Muscle layer of duodenum (tissue), 2 donors: ENCODE results near the gene SARNP.

Experiments
- H3K27ac ChIP-seq: one replicate; pipeline ENCODE4 v1.7.0; 2013; ENCODE audit warnings: mild to moderate bottlenecking, low read length
- H3K27me3 ChIP-seq: one replicate; pipeline ENCODE4 v1.7.0; 2013; ENCODE audit warnings: low read depth, mild to moderate bottlenecking, control low read depth, low read length
- H3K36me3 ChIP-seq, 2 donors: one replicate each; pipeline ENCODE4 v1.7.0; 2013; ENCODE audit warnings: low read length in 2 of 2, control low read depth in 1 of 2, mild to moderate bottlenecking in 1 of 2; ENCODE audit not compliant: insufficient read depth in 2 of 2, control insufficient read depth in 1 of 2
- H3K4me1 ChIP-seq, 2 donors: one replicate each; pipeline ENCODE4 v1.7.0; 2013; ENCODE audit warnings: low read length in 2 of 2, mild to moderate bottlenecking in 2 of 2, control low read depth in 1 of 2, moderate library complexity in 1 of 2; ENCODE audit not compliant: insufficient read depth in 2 of 2, control insufficient read depth in 1 of 2
- H3K4me3 ChIP-seq, 2 donors: one replicate each; pipeline ENCODE4 v1.7.0; 2013; ENCODE audit warnings: low read length in 2 of 2, low read depth in 1 of 2, mild to moderate bottlenecking in 1 of 2
- H3K9me3 ChIP-seq, 2 donors: one replicate each; pipeline ENCODE4 v1.7.0; 2013; ENCODE audit warnings: low read length in 2 of 2, control low read depth in 1 of 2, mild to moderate bottlenecking in 1 of 2; ENCODE audit not compliant: control insufficient read depth in 1 of 2
- donor health status: healthy.

SARNP gene

DNA sequence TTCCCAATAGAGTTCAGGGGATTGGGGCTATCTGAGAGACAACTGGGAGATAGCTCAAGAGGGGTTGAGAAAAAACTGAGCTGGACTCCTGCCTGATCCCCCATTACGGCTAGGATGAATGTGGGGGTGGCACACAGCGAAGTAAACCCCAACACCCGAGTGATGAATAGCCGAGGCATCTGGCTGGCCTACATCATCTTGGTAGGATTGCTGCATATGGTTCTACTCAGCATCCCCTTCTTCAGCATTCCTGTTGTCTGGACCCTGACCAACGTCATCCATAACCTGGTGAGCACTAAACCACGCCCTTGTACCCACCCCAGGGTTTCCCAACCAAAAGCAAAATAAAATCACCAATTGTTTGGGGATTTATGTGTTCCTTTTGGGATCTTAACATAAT lies 1.4 kb upstream of the SARNP start:
- H3K36me3 ChIP-seq: peaks cover 36 to 42% of the 10 kb centered on the region in 2 donors
- no peaks in the 10 kb centered on the region for H3K27me3 ChIP-seq
- H3K9me3 ChIP-seq: no peaks in the 10 kb centered on the region
- peak overlapping the region; percentile 99 to 100 for H3K4me3 ChIP-seq
- H3K27ac ChIP-seq: peak overlapping the region; percentile 82
- peaks cover 7 to 34% of the 10 kb centered on the region in 2 donors for H3K4me1 ChIP-seq

DNA sequence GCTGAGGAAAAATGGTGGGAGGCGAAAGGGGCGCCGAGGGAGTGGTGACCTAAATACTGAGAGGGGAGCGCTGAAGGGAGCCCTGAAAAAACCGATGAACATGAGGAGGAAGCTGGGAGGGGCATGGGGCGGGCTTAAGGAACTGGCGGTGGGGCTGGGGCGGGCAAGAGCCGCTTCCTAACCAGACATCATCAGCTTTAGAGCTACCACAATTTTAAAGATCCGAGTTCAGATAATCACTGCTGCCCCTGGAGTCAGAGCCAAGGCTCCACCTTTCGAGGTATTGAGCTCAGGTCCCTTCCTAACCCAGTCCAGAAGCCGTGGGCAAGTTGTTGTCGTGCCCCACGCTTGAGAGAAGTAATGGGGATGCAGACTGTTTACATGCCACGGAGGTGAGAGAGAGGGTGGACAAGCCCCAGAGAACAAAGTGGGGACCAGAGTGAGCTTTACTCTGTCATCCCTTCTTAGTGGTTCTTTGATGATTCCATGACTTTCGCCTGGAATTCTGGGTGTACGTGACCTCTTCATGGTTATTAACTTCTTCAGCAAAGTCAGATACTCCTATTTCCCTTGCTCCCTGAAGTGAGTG lies 710 bp upstream of the SARNP start:
- H3K9me3 ChIP-seq: no peaks in the 10 kb centered on the region
- peaks cover 7 to 40% of the 10 kb centered on the region in 2 donors for H3K4me1 ChIP-seq
- H3K4me3 ChIP-seq: peak overlapping the region; percentile 99 to 100
- peak overlapping the region; percentile 82 for H3K27ac ChIP-seq
- H3K27me3 ChIP-seq: no peaks in the 10 kb centered on the region
- H3K36me3 ChIP-seq: peaks cover 36 to 40% of the 10 kb centered on the region in 2 donors

DNA sequence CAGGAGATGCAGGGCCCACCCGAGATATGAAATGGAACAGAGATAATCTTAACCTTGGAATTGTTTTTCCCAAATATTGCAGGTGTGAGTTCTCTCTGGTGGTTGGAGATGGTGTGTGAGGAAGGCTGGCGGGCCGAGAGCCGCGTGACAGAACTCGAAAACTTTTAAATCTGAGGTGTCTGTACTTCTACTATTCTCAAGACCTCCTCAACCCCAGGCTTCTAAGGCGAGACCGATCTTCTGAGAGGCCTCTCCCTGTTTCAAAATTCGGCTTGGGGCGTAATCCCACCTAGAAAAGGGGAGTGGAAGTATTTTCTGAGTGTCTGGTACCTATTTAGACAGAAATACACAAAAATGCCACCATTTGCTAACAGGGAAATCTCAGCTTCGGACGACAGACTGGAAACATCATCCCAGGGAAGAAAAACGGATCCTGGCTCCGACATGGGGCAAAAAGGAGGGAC lies 611 bp downstream of the SARNP start:
- no peaks in the 10 kb centered on the region for H3K27me3 ChIP-seq
- peak overlapping the region; percentile 99 to 100 for H3K4me3 ChIP-seq
- peak overlapping the region; percentile 97 for H3K27ac ChIP-seq
- H3K9me3 ChIP-seq: no peaks in the 10 kb centered on the region
- peaks cover 24 to 27% of the 10 kb centered on the region in 2 donors for H3K36me3 ChIP-seq
- H3K4me1 ChIP-seq: peaks cover 11 to 51% of the 10 kb centered on the region in 2 donors

DNA sequence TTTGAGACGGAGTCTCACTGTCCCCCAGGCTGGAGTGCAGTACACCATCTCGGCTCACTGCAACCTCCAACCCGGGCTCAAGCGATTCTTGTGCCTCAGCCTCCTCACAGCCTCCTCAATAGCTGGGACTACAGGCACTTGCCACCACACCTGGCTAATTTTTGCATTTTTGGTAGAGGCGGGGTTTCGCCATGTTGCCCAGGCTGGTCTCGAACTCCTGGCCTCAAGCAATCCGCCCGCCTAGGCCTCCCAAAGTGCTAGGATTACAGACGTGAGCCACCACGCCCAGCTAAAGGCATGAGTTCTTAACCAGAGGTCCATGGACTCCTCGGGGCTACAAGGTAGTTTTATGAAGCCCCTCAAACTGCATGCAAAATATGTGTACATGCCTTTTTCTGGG lies 2.1 kb downstream of the SARNP start:
- Histone ChIP-seq H3K27me3 (no peaks in the 10 kb centered on the region), H3K9me3 (no peaks in the 10 kb centered on the region), H3K27ac (no peak overlapping the region), H3K4me3 (peak overlapping the region in 1 of 2 donors; percentile 99), H3K36me3 (peaks cover 12% of the 10 kb centered on the region in 2 donors), H3K4me1 (peaks cover 13 to 54% of the 10 kb centered on the region in 2 donors)

DNA sequence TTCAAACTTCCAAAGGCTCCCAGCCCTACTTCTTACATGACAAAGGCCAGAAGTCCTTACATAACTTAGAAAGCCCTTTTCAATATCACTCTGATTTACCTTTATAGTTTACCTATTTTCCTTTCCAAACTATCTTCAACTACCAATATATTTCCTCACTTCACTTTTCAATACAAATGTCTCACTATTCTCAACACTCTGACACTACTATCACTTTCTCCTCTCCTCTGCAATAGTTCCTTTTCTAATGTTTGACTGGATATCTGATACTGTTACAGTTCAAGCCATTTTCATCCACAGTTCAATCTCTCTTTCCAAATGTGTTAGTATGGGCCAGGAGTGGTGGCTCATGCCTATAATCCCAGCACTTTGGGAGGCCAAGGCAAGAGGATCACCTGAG lies 3.3 kb downstream of the SARNP start:
- peaks cover 13 to 54% of the 10 kb centered on the region in 2 donors for H3K4me1 ChIP-seq
- H3K9me3 ChIP-seq: no peaks in the 10 kb centered on the region
- H3K36me3 ChIP-seq: peaks cover 0 to 5% of the 10 kb centered on the region in 2 donors
- H3K27ac ChIP-seq: no peak overlapping the region
- no peak overlapping the region for H3K4me3 ChIP-seq
- no peaks in the 10 kb centered on the region for H3K27me3 ChIP-seq

DNA sequence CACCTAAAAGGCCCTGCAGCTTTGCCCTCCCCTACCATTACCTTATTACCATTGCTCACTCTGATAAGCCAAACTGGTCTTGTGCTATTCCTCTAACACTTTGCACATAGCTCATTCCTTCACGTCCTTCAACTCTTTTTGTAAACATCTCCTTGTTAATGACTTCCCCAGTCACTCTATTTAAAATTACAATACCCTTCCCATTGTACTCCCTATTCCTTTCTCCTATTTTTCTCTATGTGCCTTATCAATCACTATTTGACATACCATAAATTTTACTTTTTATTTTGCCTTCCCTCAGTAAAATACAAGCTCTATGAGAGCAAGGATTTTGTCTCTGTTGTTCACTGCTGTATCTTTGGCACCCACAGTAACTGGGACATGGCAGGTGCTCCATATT lies 5.4 kb downstream of the SARNP start:
- H3K9me3 ChIP-seq: no peaks in the 10 kb centered on the region
- H3K27me3 ChIP-seq: no peaks in the 10 kb centered on the region
- peaks cover 0 to under 1% of the 10 kb centered on the region in 2 donors for H3K36me3 ChIP-seq
- no peak overlapping the region for H3K27ac ChIP-seq
- H3K4me1 ChIP-seq: peaks cover 13 to 48% of the 10 kb centered on the region in 2 donors
- H3K4me3 ChIP-seq: no peak overlapping the region

DNA sequence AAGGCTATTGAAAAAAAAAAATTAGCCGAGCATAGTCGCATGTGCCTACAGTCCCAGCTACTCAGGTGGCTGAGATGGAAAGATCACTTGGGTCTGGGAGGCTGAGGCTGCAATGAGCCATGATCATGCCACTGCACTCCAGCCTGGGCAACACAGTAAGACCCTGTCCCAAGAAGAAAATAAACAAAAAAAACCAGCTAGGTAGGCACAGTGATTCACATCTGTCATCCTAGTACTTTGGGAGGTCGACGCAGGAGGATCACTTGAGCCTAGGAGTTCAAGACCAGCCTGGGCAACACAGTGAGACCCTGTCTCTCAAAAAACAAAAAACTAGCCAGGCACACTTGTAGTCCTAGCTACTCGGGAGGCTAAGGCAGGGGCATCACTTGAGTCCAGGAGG lies 8.2 kb downstream of the SARNP start:
- H3K4me3 ChIP-seq: no peak overlapping the region
- H3K4me1 ChIP-seq: peaks cover 6 to 24% of the 10 kb centered on the region in 2 donors
- no peaks in the 10 kb centered on the region for H3K9me3 ChIP-seq
- no peaks in the 10 kb centered on the region for H3K27me3 ChIP-seq
- no peak overlapping the region for H3K27ac ChIP-seq
- no peaks in the 10 kb centered on the region for H3K36me3 ChIP-seq

DNA sequence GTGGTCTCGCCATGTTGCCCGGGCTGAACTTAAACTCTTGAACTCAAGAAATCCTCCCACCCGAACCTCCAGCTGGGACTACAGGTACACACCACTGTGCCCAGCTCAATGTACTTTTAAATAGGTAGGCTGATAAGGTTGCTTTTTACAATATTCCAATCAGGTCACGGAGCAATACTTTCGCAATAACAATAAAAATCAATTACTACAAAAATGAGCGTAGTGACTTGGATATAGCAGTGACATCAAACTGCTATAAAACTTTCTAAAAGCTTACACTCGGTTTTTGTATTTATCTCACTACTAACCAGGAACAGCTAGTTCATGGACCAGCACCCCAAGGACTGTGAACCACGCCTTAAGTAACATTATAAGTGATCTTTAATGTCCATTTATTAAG lies 10.5 kb downstream of the SARNP start:
- Histone ChIP-seq H3K27me3 (no peaks in the 10 kb centered on the region), H3K4me3 (no peak overlapping the region), H3K9me3 (no peaks in the 10 kb centered on the region), H3K4me1 (peaks cover 2 to 4% of the 10 kb centered on the region in 2 donors), H3K27ac (no peak overlapping the region), H3K36me3 (peaks cover 3 to 10% of the 10 kb centered on the region in 2 donors)

DNA sequence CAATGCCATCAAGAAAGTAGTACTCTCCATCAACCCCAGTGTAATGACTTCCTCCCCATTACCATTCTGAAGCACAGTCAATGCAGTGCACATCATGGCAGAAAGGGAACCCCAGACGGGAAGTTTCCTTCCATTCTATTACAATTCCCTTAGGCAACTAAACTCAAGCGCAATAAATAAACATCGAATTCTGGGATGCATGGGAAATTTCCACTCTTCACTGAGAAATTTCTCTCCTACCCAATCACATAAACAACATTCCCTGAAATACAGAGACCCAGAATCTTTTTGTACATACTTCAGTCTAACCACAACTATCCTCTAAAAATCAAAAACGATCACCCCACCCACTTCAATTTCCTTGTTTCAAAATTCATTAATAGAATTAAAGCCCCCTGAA lies 20.0 kb downstream of the SARNP start:
- no peaks in the 10 kb centered on the region for H3K4me1 ChIP-seq
- H3K9me3 ChIP-seq: no peaks in the 10 kb centered on the region
- peaks cover 34 to 61% of the 10 kb centered on the region in 2 donors for H3K36me3 ChIP-seq
- no peak overlapping the region for H3K27ac ChIP-seq
- H3K4me3 ChIP-seq: no peak overlapping the region
- H3K27me3 ChIP-seq: no peaks in the 10 kb centered on the region

DNA sequence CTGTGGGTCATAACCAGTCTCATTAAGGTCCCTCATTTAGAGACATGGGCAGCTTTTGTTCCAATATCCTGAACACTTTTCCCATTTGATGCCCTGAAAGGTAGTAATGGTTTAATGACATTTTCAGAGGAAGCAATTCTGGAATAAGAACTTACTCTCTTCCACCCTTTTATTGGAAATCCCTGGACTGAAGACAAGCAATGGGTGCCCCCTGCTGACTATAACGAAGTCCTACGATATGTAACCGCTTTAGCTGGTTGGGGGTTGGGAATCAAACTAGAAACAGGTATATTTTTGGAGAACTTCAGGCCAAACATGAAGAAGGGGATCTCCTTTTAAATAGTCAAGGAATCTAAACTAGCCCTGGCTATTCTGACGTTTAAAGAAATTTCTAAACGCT lies 20.5 kb downstream of the SARNP start:
- no peaks in the 10 kb centered on the region for H3K9me3 ChIP-seq
- no peak overlapping the region for H3K27ac ChIP-seq
- no peak overlapping the region for H3K4me3 ChIP-seq
- H3K27me3 ChIP-seq: no peaks in the 10 kb centered on the region
- no peaks in the 10 kb centered on the region for H3K4me1 ChIP-seq
- H3K36me3 ChIP-seq: peaks cover 34 to 61% of the 10 kb centered on the region in 2 donors

DNA sequence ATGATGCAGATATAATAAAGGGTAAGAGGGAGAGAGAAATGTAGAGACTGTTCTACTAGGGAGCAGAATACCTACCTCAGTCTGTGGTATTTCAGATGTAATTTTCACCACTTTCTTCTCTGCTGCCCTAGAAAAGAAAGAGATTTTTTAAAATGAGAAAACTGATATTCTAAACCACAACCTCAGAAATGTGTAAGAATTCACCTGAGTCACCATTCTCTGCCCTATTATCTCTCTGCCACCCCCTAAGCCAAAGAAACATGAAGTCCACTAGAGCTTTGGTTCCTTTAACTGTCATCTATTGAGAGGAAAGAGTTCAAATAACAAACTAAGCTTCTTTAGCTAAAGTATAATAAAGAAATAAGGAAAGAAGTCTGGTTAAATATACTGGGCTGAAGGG lies 21.6 kb downstream of the SARNP start:
- no peaks in the 10 kb centered on the region for H3K27me3 ChIP-seq
- H3K4me1 ChIP-seq: no peaks in the 10 kb centered on the region
- no peak overlapping the region for H3K4me3 ChIP-seq
- H3K27ac ChIP-seq: no peak overlapping the region
- no peaks in the 10 kb centered on the region for H3K9me3 ChIP-seq
- H3K36me3 ChIP-seq: peaks cover 34 to 57% of the 10 kb centered on the region in 2 donors

DNA sequence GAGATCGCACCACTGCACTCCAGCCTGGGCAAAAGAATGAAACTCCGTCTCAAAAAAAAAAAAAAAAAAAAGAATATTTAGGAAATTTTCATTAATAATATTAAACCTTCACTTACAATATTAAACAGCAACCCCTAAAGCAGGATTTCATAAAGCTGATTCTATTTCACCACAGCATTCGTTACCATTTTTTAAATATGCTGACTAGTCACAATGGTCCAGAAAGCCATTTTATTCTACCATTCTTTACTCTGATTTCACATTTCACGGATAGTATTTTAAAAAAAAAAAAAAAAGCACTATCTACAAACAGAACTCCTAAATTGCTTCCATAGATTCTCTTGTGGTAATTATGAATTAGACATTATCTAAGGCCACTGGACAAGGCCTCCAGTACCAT lies 27.6 kb downstream of the SARNP start:
- Histone ChIP-seq H3K9me3 (no peaks in the 10 kb centered on the region), H3K36me3 (peaks cover 48 to 66% of the 10 kb centered on the region in 2 donors), H3K27ac (no peak overlapping the region), H3K4me3 (no peak overlapping the region), H3K27me3 (no peaks in the 10 kb centered on the region), H3K4me1 (no peaks in the 10 kb centered on the region)
